EH (cell line): ENCODE data around the gene TRIM22.
"Not testable (repeated sequence)": the region's sequence is repeated elsewhere in the genome, so short reads cannot be mapped to it uniquely, and the experiment has no call there.

Source experiments
- DNase-seq: peaks from one replicate; pipeline ENCODE4 v3.0.0-alpha.2; 2015; ENCODE audit warnings: low read depth

The TRIM22 gene

GRCh38 chr11:5691238-5691963 is 1.8 kb downstream of the TRIM22 start:
- DNase-seq, result not testable (repeated sequence)

GRCh38 chr11:5691964-5692361 is 2.4 kb downstream of the TRIM22 start:
- no peak for DNase-seq

DNA sequence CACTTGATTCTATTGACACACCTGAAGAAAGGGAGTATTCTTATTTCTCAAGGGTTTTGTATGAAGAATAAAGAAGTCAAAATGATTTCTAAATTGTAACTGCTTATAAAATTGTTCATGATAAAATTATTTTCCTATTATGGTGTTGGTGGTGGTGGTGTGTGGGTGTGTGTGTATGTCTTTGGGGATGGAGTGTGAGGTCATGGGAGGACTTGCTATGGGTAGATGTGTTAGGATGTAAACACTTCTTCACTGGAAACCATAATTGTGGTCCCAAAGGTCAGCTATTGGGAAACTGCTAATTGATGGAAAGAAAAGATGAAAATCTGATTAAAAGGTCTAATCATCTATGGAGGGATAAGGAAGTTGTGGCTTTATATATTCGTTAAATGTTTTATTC is 5.1 kb downstream of the TRIM22 start:
- no peak for DNase-seq

DNA sequence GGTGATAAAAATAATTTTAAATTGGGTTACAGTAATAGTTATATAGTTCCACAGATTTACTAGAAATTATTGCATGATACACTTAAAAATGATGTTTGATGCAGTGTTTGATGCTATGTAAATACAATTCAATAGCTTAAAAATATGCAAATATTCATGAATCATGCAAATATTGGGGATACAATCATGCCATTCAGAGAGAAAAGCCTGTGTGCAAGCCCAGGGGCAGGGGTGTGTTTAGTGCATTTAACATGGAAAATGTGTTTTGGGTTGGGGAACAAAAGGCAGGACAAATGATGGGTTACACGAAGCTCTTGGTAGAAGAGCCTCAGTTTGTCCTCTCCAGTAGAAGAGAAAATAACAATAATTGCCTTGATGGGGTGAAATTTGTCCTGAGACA is 6.0 kb downstream of the TRIM22 start:
- DNase-seq, result no peak

GRCh38 chr11:5696210-5696609 is 6.6 kb downstream of the TRIM22 start:
- peak; percentile 4 for DNase-seq

DNA sequence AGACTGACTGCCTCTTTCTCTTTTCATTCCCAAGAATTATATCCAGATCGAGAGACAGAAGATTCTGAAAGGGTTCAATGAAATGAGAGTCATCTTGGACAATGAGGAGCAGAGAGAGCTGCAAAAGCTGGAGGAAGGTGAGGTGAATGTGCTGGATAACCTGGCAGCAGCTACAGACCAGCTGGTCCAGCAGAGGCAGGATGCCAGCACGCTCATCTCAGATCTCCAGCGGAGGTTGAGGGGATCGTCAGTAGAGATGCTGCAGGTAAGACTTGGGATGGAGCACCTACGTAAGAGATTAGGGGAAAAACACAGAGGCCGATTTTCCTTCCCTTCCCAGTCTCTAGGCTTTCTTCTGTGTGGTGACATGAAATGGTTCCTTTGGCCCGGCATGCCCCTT is 8.7 kb downstream of the TRIM22 start:
- DNase-seq, result no peak

- DNase-seq, result no peak
Measured at GRCh38 chr11:5700421-5701054, 10.9 kb downstream of the TRIM22 start.

- DNase-seq, result no peak
Measured at GRCh38 chr11:5701055-5701577, 11.5 kb downstream of the TRIM22 start.

GRCh38 chr11:5703741-5704536 is 14.3 kb downstream of the TRIM22 start:
- no peak for DNase-seq

DNA sequence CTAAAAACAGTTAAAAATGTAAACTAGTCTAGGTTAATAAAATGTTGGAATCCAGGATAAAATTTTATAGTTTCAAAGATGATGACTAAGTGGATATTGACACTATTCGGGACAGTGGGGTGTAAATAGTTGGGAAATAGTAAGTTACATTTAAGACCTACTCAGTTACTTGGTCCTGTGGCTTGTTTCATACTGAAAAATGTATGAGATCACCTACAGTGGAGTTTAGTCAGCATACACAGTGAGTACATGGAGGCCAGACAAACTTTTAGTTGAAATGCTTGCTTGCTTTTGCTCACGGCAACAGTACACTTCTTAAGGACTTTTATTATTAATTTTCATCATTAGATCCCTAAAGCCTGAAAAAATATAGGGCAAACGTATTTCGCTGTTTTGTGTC is 16.1 kb downstream of the TRIM22 start:
- no peak for DNase-seq

- DNase-seq, result peak; percentile 3
Measured at GRCh38 chr11:5712507-5712906, 22.9 kb downstream of the TRIM22 start.

GRCh38 chr11:5713695-5714094 is 24.1 kb downstream of the TRIM22 start:
- DNase-seq, result no peak

DNA sequence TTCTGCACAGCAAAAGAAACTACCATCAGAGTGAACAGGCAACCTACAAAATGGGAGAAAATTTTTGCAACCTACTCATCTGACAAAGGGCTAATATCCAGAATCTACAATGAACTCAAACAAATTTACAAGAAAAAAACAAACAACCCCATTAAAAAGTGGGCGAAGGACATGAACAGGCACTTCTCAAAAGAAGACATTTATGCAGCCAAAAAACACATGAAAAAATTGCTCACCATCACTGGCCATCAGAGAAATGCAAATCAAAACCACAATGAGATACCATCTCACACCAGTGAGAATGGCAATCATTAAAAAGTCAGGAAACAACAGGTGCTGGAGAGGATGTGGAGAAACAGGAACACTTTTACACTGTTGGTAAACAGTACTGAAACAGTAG is 26.9 kb downstream of the TRIM22 start:
- not testable (repeated sequence) for DNase-seq

- peak; percentile 4 for DNase-seq
Measured at GRCh38 chr11:5719703-5720495, 30.3 kb downstream of the TRIM22 start.

GRCh38 chr11:5722622-5723021 is 33.0 kb downstream of the TRIM22 start:
- no peak for DNase-seq

GRCh38 chr11:5726351-5726750 is 36.8 kb downstream of the TRIM22 start:
- DNase-seq, result no peak

DNA sequence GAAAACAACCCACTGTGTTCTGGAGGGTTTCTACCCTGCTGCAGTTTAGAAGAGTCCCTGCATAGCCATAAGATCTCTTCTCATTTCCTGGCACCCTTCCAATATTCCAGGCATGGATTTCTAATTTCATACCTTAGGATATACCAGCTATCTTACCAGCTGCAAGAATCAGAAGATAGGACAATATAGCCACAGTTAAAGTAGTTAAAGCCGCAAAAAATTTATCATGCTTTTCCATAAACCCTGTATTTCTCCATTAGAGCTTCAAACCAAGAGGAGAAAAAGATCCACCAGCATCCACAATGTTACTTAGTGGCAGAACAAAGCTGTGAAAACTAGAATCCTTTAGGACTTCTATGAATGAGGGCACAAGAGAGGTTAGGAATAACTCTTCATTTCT is 38.1 kb downstream of the TRIM22 start:
- DNase-seq, result no peak

DNA sequence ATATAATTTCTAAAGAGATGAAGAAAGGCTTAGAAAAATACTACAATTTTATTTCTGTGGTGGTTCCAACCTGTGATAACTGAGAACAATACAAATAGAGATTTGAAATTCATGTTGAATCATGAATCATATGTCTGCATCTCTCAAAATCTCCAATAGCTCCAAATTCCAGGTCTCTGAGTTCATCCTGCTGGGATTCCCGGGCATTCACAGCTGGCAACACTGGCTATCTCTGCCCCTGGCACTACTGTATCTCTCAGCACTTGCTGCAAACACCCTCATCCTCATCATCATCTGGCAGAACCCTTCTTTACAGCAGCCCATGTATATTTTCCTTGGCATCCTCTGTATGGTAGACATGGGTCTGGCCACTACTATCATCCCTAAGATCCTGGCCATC is 46.8 kb downstream of the TRIM22 start, which contains the start of gene OR56B1:
Gene OR56B1 (plus strand): TSS at position 53 of the 400 bp plus-strand sequence. CDS start 69 bp downstream, at position 122.
- no peak for DNase-seq

GRCh38 chr11:5737091-5737490 is 47.5 kb downstream of the TRIM22 start:
- peak; percentile 13 for DNase-seq

GRCh38 chr11:5737670-5738392 is 48.2 kb downstream of the TRIM22 start:
- no peak for DNase-seq

DNA sequence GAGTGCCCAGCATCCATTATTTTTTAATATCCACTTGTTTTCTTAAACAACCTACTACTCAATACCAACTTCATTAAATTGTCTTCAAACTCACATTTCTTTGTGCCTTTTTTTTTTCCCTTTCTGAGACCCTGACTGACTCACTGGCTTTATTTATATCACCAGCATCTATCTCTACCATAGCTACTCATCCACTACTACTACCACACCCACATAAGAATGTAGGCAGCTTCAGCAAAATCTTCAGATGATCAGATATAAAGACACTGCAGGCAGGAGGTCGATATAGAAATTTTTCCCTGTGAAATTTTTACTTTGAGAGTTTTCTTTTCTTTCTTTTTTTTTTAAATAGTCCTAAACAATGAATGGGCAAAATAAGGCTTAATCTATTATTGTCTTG is 48.8 kb downstream of the TRIM22 start:
- DNase-seq, result no peak
